Cardiac fibroblast (primary cell): ENCODE measurements around the gene UFC1.
A peak's percentile ranks its signal among the peaks of the same experiment; 100 is the strongest.

Source experiments
- DNase-seq, 2 donors: peaks; one replicate each; pipeline versions ENCODE4 v3.0.0 to v3.0.0-alpha.2; 2010; ENCODE audit warnings: low read depth in 2 of 2
- H3K4me3 ChIP-seq, 2 donors: replicated peaks in 1 of 2; 1 replicate in 1 of 2; 2 replicates in 1 of 2; pipeline ENCODE4 v1.5.1; 2011; ENCODE audit warnings: low read depth in 2 of 2, low read length in 2 of 2, mild to moderate bottlenecking in 2 of 2, moderate library complexity in 1 of 2
- TF ChIP-seq, protein P1 (sequence below): IDR thresholded peaks from one replicate; pipeline ENCODE4 v1.5.1; 2011; ENCODE audit warnings: low read depth, mild to moderate bottlenecking, low read length, inconsistent platforms

The UFC1 gene

DNA sequence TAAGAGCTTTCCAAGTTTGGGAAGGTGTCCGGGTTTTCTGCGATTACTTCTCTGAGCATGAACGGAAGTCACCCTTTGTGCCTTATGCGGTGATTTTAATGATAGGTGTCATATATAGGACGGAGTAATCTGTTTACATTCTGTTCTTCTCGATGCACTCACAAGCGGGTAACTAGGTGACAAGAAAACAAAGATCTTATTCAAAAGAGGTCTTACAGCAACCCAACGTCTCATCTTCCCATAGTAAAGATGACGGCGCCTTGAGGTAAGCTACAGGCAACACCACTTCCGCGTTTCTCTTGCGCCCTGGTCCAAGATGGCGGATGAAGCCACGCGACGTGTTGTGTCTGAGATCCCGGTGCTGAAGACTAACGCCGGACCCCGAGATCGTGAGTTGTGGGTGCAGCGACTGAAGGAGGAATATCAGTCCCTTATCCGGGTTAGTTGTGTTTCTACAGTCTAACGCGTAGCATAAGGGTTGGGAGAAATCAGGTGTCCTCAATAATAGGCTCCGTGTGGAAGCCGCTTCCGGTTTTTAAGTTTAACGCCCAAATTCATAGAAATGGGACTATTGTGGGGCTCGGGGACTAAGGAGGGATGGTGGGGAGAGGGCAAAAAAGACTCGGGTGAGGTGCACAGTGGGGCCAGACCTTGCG is at the start of gene UFC1:
Gene UFC1 (plus strand): TSS at position 297 of the 656 bp plus-strand sequence. CDS start 20 bp downstream, at position 317.
- TF ChIP-seq, protein P1, sequence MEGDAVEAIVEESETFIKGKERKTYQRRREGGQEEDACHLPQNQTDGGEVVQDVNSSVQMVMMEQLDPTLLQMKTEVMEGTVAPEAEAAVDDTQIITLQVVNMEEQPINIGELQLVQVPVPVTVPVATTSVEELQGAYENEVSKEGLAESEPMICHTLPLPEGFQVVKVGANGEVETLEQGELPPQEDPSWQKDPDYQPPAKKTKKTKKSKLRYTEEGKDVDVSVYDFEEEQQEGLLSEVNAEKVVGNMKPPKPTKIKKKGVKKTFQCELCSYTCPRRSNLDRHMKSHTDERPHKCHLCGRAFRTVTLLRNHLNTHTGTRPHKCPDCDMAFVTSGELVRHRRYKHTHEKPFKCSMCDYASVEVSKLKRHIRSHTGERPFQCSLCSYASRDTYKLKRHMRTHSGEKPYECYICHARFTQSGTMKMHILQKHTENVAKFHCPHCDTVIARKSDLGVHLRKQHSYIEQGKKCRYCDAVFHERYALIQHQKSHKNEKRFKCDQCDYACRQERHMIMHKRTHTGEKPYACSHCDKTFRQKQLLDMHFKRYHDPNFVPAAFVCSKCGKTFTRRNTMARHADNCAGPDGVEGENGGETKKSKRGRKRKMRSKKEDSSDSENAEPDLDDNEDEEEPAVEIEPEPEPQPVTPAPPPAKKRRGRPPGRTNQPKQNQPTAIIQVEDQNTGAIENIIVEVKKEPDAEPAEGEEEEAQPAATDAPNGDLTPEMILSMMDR, result no peak
- H3K4me3 ChIP-seq, result peak within 1 kb of the TSS; percentile 80 to 85
- peak; percentile 94 to 95 for DNase-seq

DNA sequence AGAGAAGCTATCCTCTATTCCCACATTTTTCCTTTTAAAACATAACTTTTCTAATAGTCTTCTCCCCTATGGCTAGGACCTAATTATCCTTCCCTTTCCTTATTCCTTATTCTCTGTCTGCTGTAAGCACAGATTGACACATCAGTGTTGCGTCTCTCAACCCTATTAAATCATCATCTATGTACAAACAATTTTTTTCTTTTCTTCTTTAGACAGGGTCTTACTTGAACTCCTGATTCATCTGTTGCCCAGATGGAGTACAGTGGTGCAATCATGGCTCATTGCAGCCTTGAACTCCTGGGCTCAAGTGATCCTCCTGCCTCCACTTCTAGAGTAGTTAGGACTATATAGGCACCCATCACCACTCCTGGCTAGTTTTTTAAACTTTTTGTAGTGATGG is 47.3 kb upstream of the UFC1 start:
- TF ChIP-seq, protein P1, result no peak
- DNase-seq, result no peak
- no peak overlapping the region for H3K4me3 ChIP-seq

DNA sequence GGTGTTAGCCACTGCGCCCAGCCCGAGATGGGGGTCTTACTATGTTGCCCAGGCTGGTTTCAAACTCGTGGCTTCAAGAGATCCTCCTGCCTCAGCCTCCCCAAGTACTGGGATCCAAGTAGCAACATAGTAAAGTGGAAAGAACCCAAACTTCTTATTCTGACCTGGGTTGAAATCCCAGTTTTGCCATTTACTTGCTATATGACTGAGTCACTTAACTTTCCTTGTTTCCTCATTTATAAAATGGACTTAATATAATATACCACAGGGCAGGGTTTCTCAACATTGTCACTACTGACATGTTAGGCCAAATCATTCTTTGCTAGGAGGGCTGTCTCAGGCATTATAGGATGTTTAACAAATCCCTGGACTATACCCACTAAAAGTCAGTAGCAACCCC is 42.7 kb upstream of the UFC1 start:
- TF ChIP-seq, protein P1, result no peak
- no peak overlapping the region for H3K4me3 ChIP-seq
- DNase-seq, result no peak

DNA sequence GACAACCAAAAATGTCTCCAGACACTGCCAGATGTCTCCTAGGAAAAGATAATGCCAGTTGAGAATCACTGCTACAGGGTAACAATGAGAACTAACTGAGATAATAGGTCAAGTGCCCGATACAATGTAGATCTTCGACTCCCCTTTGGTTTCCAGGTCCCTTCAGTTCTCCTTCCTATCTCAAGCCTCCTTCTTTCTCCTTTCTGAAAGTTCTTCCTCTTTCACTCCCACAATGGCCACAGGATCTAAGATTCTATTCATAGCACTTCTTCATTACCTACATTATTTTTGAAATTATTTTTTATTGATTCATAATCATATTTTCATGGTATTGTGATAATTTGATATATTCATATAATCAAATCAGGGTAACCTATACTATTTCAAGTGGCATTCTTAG is 42.3 kb upstream of the UFC1 start:
- TF ChIP-seq, protein P1, result no peak
- no peak overlapping the region for H3K4me3 ChIP-seq
- no peak for DNase-seq

DNA sequence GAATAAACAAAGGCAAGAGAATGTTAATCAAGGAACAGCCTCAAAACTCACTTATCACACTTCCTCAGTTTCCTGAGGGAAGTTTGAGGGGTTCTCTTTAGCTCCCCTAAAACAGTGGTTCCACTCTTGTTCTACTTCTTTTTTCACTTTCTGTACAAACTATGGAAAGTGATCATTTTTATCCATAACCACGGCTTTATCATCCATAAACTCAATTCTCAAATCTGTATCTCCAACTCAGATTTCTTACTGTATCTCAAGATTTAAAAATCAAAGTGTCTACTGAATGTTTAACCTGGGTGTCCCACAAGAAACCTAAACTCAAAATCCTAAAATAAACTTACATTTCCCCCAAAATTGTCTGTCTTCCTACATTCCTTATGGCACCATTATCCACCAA is 39.9 kb upstream of the UFC1 start:
- no peak overlapping the region for H3K4me3 ChIP-seq

DNA sequence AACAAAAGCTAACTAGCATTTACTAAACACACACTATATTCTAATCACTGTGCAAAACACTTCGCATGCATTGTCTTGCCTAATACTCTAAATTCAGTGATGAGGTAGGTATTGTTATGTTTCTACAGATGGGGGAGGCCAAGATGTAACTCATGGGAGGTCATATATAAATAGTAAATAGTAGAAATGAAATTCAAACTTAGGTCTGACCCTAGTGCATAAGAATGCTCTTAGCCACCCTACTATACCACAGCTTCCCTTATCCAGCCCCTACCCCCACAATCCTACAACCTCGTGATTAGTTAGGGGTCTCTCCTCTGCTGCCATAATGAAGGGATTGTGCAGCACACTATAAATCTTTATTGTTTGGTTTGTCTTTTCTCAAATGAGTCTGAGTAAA is 39.2 kb upstream of the UFC1 start:
- TF ChIP-seq, protein P1, result no peak
- DNase-seq, result no peak
- no peak overlapping the region for H3K4me3 ChIP-seq

More for the DNA sequence above, 39.9 kb upstream of the UFC1 start:
- no peak for DNase-seq
- TF ChIP-seq, protein P1, result no peak
